Measurements from ENCODE around the gene VASP.

Gene VASP

GRCh38 chr19:45524575-45525129 is 17.4 kb downstream of the VASP start:
- Histone ChIP-seq H3K4me1 (ENCODE audit: control insufficient read depth, insufficient read depth, low read length) (no peaks in the 10 kb centered on the region), H3K36me3 (ENCODE audit: control insufficient read depth, insufficient read depth, low read length, severe bottlenecking) (peaks cover 35% of the 10 kb centered on the region), H3K4me3 (ENCODE audit: low read length) (no peak overlapping the region), H3K9me3 (ENCODE audit: control insufficient read depth, low read length) (no peaks in the 10 kb centered on the region), H3K9ac (ENCODE audit: low read length) (no peak overlapping the region), H3K27me3 (replicated peaks; ENCODE audit: control insufficient read depth, insufficient read depth, low read length) (no peaks in the 10 kb centered on the region)
- DNase-seq (ENCODE audit: low read depth), result no peak

GRCh38 chr19:45526143-45526542 is 18.9 kb downstream of the VASP start:
- Histone ChIP-seq H3K9ac (ENCODE audit: low read length) (no peak overlapping the region), H3K9me3 (ENCODE audit: control insufficient read depth, low read length) (no peaks in the 10 kb centered on the region), H3K36me3 (ENCODE audit: control insufficient read depth, insufficient read depth, low read length, severe bottlenecking) (peaks cover 31% of the 10 kb centered on the region), H3K4me3 (ENCODE audit: low read length) (no peak overlapping the region), H3K4me1 (ENCODE audit: control insufficient read depth, insufficient read depth, low read length) (no peaks in the 10 kb centered on the region), H3K27me3 (replicated peaks; ENCODE audit: control insufficient read depth, insufficient read depth, low read length) (no peaks in the 10 kb centered on the region)
- DNase-seq (ENCODE audit: low read depth), result peak; percentile 63

- H3K9me3 ChIP-seq (ENCODE audit: control insufficient read depth, low read length), result no peaks in the 10 kb centered on the region
- no peak for DNase-seq (ENCODE audit: low read depth)
- no peak overlapping the region for H3K4me3 ChIP-seq (ENCODE audit: low read length)
- H3K27me3 ChIP-seq (replicated peaks; ENCODE audit: control insufficient read depth, insufficient read depth, low read length), result no peaks in the 10 kb centered on the region
- H3K36me3 ChIP-seq (ENCODE audit: control insufficient read depth, insufficient read depth, low read length, severe bottlenecking), result peaks cover 31% of the 10 kb centered on the region
- no peak overlapping the region for H3K9ac ChIP-seq (ENCODE audit: low read length)
- H3K4me1 ChIP-seq (ENCODE audit: control insufficient read depth, insufficient read depth, low read length), result no peaks in the 10 kb centered on the region
Measured at GRCh38 chr19:45526971-45527370, 19.7 kb downstream of the VASP start.

GRCh38 chr19:45527731-45528130 is 20.5 kb downstream of the VASP start:
- Histone ChIP-seq H3K9ac (ENCODE audit: low read length) (no peak overlapping the region), H3K36me3 (ENCODE audit: control insufficient read depth, insufficient read depth, low read length, severe bottlenecking) (peaks cover 31% of the 10 kb centered on the region), H3K9me3 (ENCODE audit: control insufficient read depth, low read length) (no peaks in the 10 kb centered on the region), H3K4me1 (ENCODE audit: control insufficient read depth, insufficient read depth, low read length) (no peaks in the 10 kb centered on the region), H3K4me3 (ENCODE audit: low read length) (no peak overlapping the region), H3K27me3 (replicated peaks; ENCODE audit: control insufficient read depth, insufficient read depth, low read length) (no peaks in the 10 kb centered on the region)
- no peak for DNase-seq (ENCODE audit: low read depth)

- H3K4me3 ChIP-seq (ENCODE audit: low read length), result no peak overlapping the region
- no peak overlapping the region for H3K9ac ChIP-seq (ENCODE audit: low read length)
- H3K4me1 ChIP-seq (ENCODE audit: control insufficient read depth, insufficient read depth, low read length), result no peaks in the 10 kb centered on the region
- H3K27me3 ChIP-seq (replicated peaks; ENCODE audit: control insufficient read depth, insufficient read depth, low read length), result no peaks in the 10 kb centered on the region
- peaks cover 31% of the 10 kb centered on the region for H3K36me3 ChIP-seq (ENCODE audit: control insufficient read depth, insufficient read depth, low read length, severe bottlenecking)
- no peaks in the 10 kb centered on the region for H3K9me3 ChIP-seq (ENCODE audit: control insufficient read depth, low read length)
- no peak for DNase-seq (ENCODE audit: low read depth)
Measured at GRCh38 chr19:45528149-45528743, 21.0 kb downstream of the VASP start.

- H3K4me3 ChIP-seq (ENCODE audit: low read length), result no peak overlapping the region
Measured at GRCh38 chr19:45528744-45529419, 21.6 kb downstream of the VASP start.

GRCh38 chr19:45529420-45529785 is 22.1 kb downstream of the VASP start:
- no peak for DNase-seq (ENCODE audit: low read depth)
- Histone ChIP-seq H3K9me3 (ENCODE audit: control insufficient read depth, low read length) (no peaks in the 10 kb centered on the region), H3K4me1 (ENCODE audit: control insufficient read depth, insufficient read depth, low read length) (no peaks in the 10 kb centered on the region), H3K4me3 (ENCODE audit: low read length) (no peak overlapping the region), H3K9ac (ENCODE audit: low read length) (no peak overlapping the region), H3K27me3 (replicated peaks; ENCODE audit: control insufficient read depth, insufficient read depth, low read length) (no peaks in the 10 kb centered on the region), H3K36me3 (ENCODE audit: control insufficient read depth, insufficient read depth, low read length, severe bottlenecking) (peaks cover 24% of the 10 kb centered on the region)

More at GRCh38 chr19:45528744-45529419, 21.6 kb downstream of the VASP start:
- Histone ChIP-seq H3K27me3 (replicated peaks; ENCODE audit: control insufficient read depth, insufficient read depth, low read length) (no peaks in the 10 kb centered on the region), H3K9ac (ENCODE audit: low read length) (no peak overlapping the region), H3K9me3 (ENCODE audit: control insufficient read depth, low read length) (no peaks in the 10 kb centered on the region), H3K36me3 (ENCODE audit: control insufficient read depth, insufficient read depth, low read length, severe bottlenecking) (peaks cover 29% of the 10 kb centered on the region), H3K4me1 (ENCODE audit: control insufficient read depth, insufficient read depth, low read length) (no peaks in the 10 kb centered on the region)
- DNase-seq (ENCODE audit: low read depth), result no peak

GRCh38 chr19:45531349-45531748 is 24.1 kb downstream of the VASP start:
- Histone ChIP-seq H3K4me1 (ENCODE audit: control insufficient read depth, insufficient read depth, low read length) (no peaks in the 10 kb centered on the region), H3K9me3 (ENCODE audit: control insufficient read depth, low read length) (no peaks in the 10 kb centered on the region), H3K36me3 (ENCODE audit: control insufficient read depth, insufficient read depth, low read length, severe bottlenecking) (peaks cover 11% of the 10 kb centered on the region), H3K4me3 (ENCODE audit: low read length) (no peak overlapping the region), H3K9ac (ENCODE audit: low read length) (no peak overlapping the region), H3K27me3 (replicated peaks; ENCODE audit: control insufficient read depth, insufficient read depth, low read length) (no peaks in the 10 kb centered on the region)
- no peak for DNase-seq (ENCODE audit: low read depth)

GRCh38 chr19:45539459-45539858 is 32.2 kb downstream of the VASP start:
- H3K4me1 ChIP-seq (ENCODE audit: control insufficient read depth, insufficient read depth, low read length), result peaks cover 16% of the 10 kb centered on the region
- no peaks in the 10 kb centered on the region for H3K36me3 ChIP-seq (ENCODE audit: control insufficient read depth, insufficient read depth, low read length, severe bottlenecking)
- no peaks in the 10 kb centered on the region for H3K9me3 ChIP-seq (ENCODE audit: control insufficient read depth, low read length)
- no peak for DNase-seq (ENCODE audit: low read depth)
- no peak overlapping the region for H3K4me3 ChIP-seq (ENCODE audit: low read length)
- no peaks in the 10 kb centered on the region for H3K27me3 ChIP-seq (replicated peaks; ENCODE audit: control insufficient read depth, insufficient read depth, low read length)
- no peak overlapping the region for H3K9ac ChIP-seq (ENCODE audit: low read length)

- Histone ChIP-seq H3K9me3 (ENCODE audit: control insufficient read depth, low read length) (no peaks in the 10 kb centered on the region), H3K36me3 (ENCODE audit: control insufficient read depth, insufficient read depth, low read length, severe bottlenecking) (no peaks in the 10 kb centered on the region), H3K9ac (ENCODE audit: low read length) (no peak overlapping the region), H3K4me1 (ENCODE audit: control insufficient read depth, insufficient read depth, low read length) (peaks cover 16% of the 10 kb centered on the region), H3K27me3 (replicated peaks; ENCODE audit: control insufficient read depth, insufficient read depth, low read length) (no peaks in the 10 kb centered on the region), H3K4me3 (ENCODE audit: low read length) (no peak overlapping the region)
- DNase-seq (ENCODE audit: low read depth), result no peak
Measured at GRCh38 chr19:45542234-45542668, 35.0 kb downstream of the VASP start.

GRCh38 chr19:45547211-45547770 is 40.0 kb downstream of the VASP start:
- H3K27me3 ChIP-seq (replicated peaks; ENCODE audit: control insufficient read depth, insufficient read depth, low read length), result no peaks in the 10 kb centered on the region
- H3K36me3 ChIP-seq (ENCODE audit: control insufficient read depth, insufficient read depth, low read length, severe bottlenecking), result no peaks in the 10 kb centered on the region
- H3K9ac ChIP-seq (ENCODE audit: low read length), result no peak overlapping the region
- H3K4me1 ChIP-seq (ENCODE audit: control insufficient read depth, insufficient read depth, low read length), result peaks cover 15% of the 10 kb centered on the region
- no peak overlapping the region for H3K4me3 ChIP-seq (ENCODE audit: low read length)
- no peak for DNase-seq (ENCODE audit: low read depth)
- no peaks in the 10 kb centered on the region for H3K9me3 ChIP-seq (ENCODE audit: control insufficient read depth, low read length)

Measured in adipocyte (in vitro differentiated cells).